HepG2 (cell line): ENCODE results near the gene WWP2. TPM values are rescaled to one million over a fixed set of nuclear protein-coding genes. Genes with fewer than 3 reads are reported as not detected.

Experiments used
- ADNP ChIP-seq: sonication (generic); formaldehyde crosslinking; IDR thresholded peaks from 2 replicates; pipeline ENCODE4 v1.4.0; 2020; ENCODE audit warnings: missing genetic modification reagents
- CREM ChIP-seq, 2 experiments: sonication (generic) in 1 of 2; formaldehyde crosslinking in 1 of 2; IDR thresholded peaks; 2 replicates each; pipeline versions ENCODE4 v1.4.0 to v1.6.1; 2016 to 2020; ENCODE audit warnings: antibody characterized with exemption in 1 of 2, mild to moderate bottlenecking in 1 of 2, missing genetic modification reagents in 1 of 2
- DBP ChIP-seq: sonication (generic); formaldehyde crosslinking; IDR thresholded peaks from 2 replicates; pipeline ENCODE4 v1.4.0; 2020; ENCODE audit warnings: missing genetic modification reagents; ENCODE audit errors: not compliant biosample characterization
- DPF2 ChIP-seq: sonication (generic); formaldehyde crosslinking; IDR thresholded peaks from 2 replicates; pipeline ENCODE4 v1.4.0; 2020; ENCODE audit warnings: mild to moderate bottlenecking, low read depth, missing genetic modification reagents, borderline replicate concordance
- GTF2F1 ChIP-seq: fragments of 150-350 bp; IDR thresholded peaks from 2 replicates; pipeline ENCODE4 v1.6.1; 2014; ENCODE audit warnings: low read length
- HNF1B ChIP-seq: sonication (generic); formaldehyde crosslinking; IDR thresholded peaks from 2 replicates; pipeline ENCODE4 v1.5.1; 2020; ENCODE audit warnings: mild to moderate bottlenecking, moderate library complexity, missing genetic modification reagents
- MED1 ChIP-seq: sonication (generic); formaldehyde crosslinking; IDR thresholded peaks from 2 replicates; pipeline ENCODE4 v1.4.0; 2020; ENCODE audit warnings: missing genetic modification reagents
- NFKB2 ChIP-seq: sonication (generic); formaldehyde crosslinking; IDR thresholded peaks from 2 replicates; pipeline ENCODE4 v1.4.0; 2020; ENCODE audit warnings: missing genetic modification reagents, borderline replicate concordance
- RARA ChIP-seq: IDR thresholded peaks from 2 replicates; pipeline ENCODE4 v1.6.1; 2016; ENCODE audit warnings: missing genetic modification reagents, missing compliant biosample characterization
- SMAD3 ChIP-seq: sonication (generic); formaldehyde crosslinking; IDR thresholded peaks from 2 replicates; pipeline ENCODE4 v1.4.0; 2020; ENCODE audit warnings: missing genetic modification reagents
- STAG1 ChIP-seq: sonication (generic); formaldehyde crosslinking; IDR thresholded peaks from 2 replicates; pipeline ENCODE4 v1.4.0; 2020; ENCODE audit warnings: missing genetic modification reagents
- TEAD3 ChIP-seq: optimal IDR thresholded peaks from 2 replicates; pipeline ENCODE3; 2016; ENCODE audit warnings: borderline replicate concordance
- ZNF207 ChIP-seq: fragments of 450-650 bp; IDR thresholded peaks from 2 replicates; pipeline ENCODE4 v1.6.1; 2016; ENCODE audit warnings: antibody characterized with exemption, borderline replicate concordance
- ZNF331 ChIP-seq: sonication (generic); formaldehyde crosslinking; IDR thresholded peaks from 2 replicates; pipeline ENCODE4 v1.4.0; 2020; ENCODE audit warnings: missing genetic modification reagents
- ZNF557 ChIP-seq: sonication (generic); formaldehyde crosslinking; IDR thresholded peaks from 2 replicates; pipeline ENCODE4 v1.4.0; 2020; ENCODE audit warnings: missing genetic modification reagents
- ZNF609 ChIP-seq: sonication (generic); formaldehyde crosslinking; IDR thresholded peaks from 2 replicates; pipeline ENCODE4 v1.4.0; 2020; ENCODE audit warnings: mild to moderate bottlenecking, missing genetic modification reagents, borderline replicate concordance
- polyA plus RNA-seq, 8 experiments: library from polyadenylated mRNA; depleted of rRNA in 3 of 8; stranded (reverse) in 7 of 8; unstranded in 1 of 8; fragments of >200 nt; fragmentation: Illumina TruSeq in 4 of 8; extraction: Trizol in 4 of 8; gene quantifications; 2 replicates each; pipeline versions ENCODE4 v1.2.1 to v1.2.3, GENCODE V29; 2011 to 2016; ENCODE audit warnings: low read depth in 4 of 8, missing spikeins in 1 of 8, mixed read lengths in 1 of 8; ENCODE audit not compliant: insufficient read depth in 1 of 8
- total RNA-seq, 5 experiments: library from RNA; depleted of rRNA; stranded (reverse); fragments of >200 nt; fragmentation: Illumina TruSeq; extraction: Trizol; gene quantifications; 2 replicates each; pipeline ENCODE4 v1.2.3, GENCODE V29; 2016; ENCODE audit warnings: low read depth in 1 of 5
- TF ChIP-seq, protein P1 (sequence below): sonication (generic); formaldehyde crosslinking; conservative IDR thresholded peaks from 2 replicates; pipeline ENCODE4 v1.5.0; 2020; ENCODE audit warnings: missing genetic modification reagents
- TF ChIP-seq, protein P2 (sequence below): IDR thresholded peaks from 2 replicates; pipeline ENCODE4 v1.6.1; 2016; ENCODE audit warnings: missing compliant biosample characterization, missing genetic modification reagents, borderline replicate concordance
- TF ChIP-seq, protein P3 (sequence below): IDR thresholded peaks from 2 replicates; pipeline ENCODE4 v1.6.1; 2012; ENCODE audit warnings: inconsistent platforms

The WWP2 gene
- total and polyA plus RNA-seq, 2 of the 13 experiments (the other 11 are each of a cell fraction or from before 2014, with no cell fraction given) = 11.4 to 28.2 TPM

GRCh38 chr16:69839240-69839688, 77.1 kb downstream of the WWP2 start (continued):
- TF ChIP-seq ZNF331 (CRISPR knock-in tag) = 0 out of 2 replicates have a peak, but pooled peaks have one; percentile 16
- TF ChIP-seq, protein P1, sequence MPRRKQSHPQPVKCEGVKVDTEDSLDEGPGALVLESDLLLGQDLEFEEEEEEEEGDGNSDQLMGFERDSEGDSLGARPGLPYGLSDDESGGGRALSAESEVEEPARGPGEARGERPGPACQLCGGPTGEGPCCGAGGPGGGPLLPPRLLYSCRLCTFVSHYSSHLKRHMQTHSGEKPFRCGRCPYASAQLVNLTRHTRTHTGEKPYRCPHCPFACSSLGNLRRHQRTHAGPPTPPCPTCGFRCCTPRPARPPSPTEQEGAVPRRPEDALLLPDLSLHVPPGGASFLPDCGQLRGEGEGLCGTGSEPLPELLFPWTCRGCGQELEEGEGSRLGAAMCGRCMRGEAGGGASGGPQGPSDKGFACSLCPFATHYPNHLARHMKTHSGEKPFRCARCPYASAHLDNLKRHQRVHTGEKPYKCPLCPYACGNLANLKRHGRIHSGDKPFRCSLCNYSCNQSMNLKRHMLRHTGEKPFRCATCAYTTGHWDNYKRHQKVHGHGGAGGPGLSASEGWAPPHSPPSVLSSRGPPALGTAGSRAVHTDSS (CRISPR knock-in tag) = no peak
- peak; percentile 88 for TF ChIP-seq HNF1B
- TF ChIP-seq ZNF609 (CRISPR knock-in tag) = peak; percentile 41; the same call in 1 of the 2 replicates
- peak; percentile 83 for TF ChIP-seq DBP (CRISPR knock-in tag)
- TF ChIP-seq, protein P2, sequence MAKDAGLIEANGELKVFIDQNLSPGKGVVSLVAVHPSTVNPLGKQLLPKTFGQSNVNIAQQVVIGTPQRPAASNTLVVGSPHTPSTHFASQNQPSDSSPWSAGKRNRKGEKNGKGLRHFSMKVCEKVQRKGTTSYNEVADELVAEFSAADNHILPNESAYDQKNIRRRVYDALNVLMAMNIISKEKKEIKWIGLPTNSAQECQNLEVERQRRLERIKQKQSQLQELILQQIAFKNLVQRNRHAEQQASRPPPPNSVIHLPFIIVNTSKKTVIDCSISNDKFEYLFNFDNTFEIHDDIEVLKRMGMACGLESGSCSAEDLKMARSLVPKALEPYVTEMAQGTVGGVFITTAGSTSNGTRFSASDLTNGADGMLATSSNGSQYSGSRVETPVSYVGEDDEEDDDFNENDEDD (CRISPR knock-in tag) = no peak
- peak; percentile 84 for TF ChIP-seq MED1
- no peak for TF ChIP-seq NFKB2 (CRISPR knock-in tag)
- peak; percentile 81 for TF ChIP-seq TEAD3 (CRISPR knock-in tag)
- TF ChIP-seq ADNP (CRISPR knock-in tag) = no peak
- TF ChIP-seq ZNF207 = no peak
- TF ChIP-seq STAG1 (CRISPR knock-in tag) = 0 out of 2 replicates have a peak, but pooled peaks have one; percentile 22
- TF ChIP-seq, protein P3, sequence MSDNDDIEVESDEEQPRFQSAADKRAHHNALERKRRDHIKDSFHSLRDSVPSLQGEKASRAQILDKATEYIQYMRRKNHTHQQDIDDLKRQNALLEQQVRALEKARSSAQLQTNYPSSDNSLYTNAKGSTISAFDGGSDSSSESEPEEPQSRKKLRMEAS = peak; percentile 28; the same call in 1 of the 2 replicates
- TF ChIP-seq GTF2F1 = no peak
- 0 out of 2 replicates have a peak, but pooled peaks have one; percentile 44 for TF ChIP-seq ZNF557 (CRISPR knock-in tag)
- peak; percentile 24; the same call in 1 of the 2 replicates for TF ChIP-seq CREM (IDR thresholded peaks at IDR 0.05)
- no peak for TF ChIP-seq CREM (CRISPR knock-in tag; IDR thresholded peaks at IDR 0.05)
- TF ChIP-seq RARA (CRISPR knock-in tag) = peak; percentile 75
- 0 out of 2 replicates have a peak, but pooled peaks have one; percentile 16 for TF ChIP-seq DPF2 (CRISPR knock-in tag)
- no peak for TF ChIP-seq SMAD3
